Measurements from ENCODE around the gene COL6A1.

DNA sequence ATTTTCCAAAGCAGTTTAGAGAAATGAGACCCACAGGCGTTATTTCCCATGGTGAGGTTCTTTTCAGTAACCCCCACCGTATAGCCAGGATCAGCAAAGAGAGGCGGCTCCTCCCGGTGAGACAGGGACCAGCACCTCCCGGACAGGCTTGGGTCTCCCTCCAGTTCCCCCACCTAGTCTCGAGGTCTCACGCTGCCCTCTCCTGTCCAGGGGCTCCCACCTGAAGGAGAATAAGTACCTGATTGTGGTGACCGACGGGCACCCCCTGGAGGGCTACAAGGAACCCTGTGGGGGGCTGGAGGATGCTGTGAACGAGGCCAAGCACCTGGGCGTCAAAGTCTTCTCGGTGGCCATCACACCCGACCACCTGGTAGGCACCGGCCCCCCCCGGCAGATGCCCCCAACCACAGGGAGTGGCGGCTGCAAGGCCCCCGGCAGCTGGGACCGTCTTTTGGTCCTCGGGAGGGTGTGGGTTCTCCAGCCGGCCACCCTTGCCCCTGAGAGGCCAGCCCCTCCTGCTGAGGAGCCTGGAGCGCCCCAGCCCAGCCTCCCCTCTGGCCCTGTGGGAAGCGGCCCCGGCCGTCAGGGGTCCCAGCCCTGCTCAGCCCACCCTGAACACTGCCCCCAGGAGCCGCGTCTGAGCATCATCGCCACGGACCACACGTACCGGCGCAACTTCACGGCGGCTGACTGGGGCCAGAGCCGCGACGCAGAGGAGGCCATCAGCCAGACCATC, 4.9 kb downstream of the COL6A1 start:
- TF ChIP-seq, protein P1, sequence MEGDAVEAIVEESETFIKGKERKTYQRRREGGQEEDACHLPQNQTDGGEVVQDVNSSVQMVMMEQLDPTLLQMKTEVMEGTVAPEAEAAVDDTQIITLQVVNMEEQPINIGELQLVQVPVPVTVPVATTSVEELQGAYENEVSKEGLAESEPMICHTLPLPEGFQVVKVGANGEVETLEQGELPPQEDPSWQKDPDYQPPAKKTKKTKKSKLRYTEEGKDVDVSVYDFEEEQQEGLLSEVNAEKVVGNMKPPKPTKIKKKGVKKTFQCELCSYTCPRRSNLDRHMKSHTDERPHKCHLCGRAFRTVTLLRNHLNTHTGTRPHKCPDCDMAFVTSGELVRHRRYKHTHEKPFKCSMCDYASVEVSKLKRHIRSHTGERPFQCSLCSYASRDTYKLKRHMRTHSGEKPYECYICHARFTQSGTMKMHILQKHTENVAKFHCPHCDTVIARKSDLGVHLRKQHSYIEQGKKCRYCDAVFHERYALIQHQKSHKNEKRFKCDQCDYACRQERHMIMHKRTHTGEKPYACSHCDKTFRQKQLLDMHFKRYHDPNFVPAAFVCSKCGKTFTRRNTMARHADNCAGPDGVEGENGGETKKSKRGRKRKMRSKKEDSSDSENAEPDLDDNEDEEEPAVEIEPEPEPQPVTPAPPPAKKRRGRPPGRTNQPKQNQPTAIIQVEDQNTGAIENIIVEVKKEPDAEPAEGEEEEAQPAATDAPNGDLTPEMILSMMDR (IDR thresholded peaks at IDR 0.05; ENCODE audit: poor library complexity): no peak
- TF ChIP-seq EZH2 (IDR thresholded peaks at IDR 0.05; ENCODE audit: borderline replicate concordance) (no peak), EZH2phosphoT487 (IDR thresholded peaks at IDR 0.05; ENCODE audit: low read depth, severe bottlenecking, unreplicated experiment) (no peak)

Data from hepatocyte (in vitro differentiated cells).